ENCODE measurements around the gene RTP3. TPM values are rescaled to one million over a fixed set of nuclear protein-coding genes. Genes with fewer than 3 reads are reported as not detected.

Gene RTP3
- total RNA-seq, 1 donor from 2014 or later: not detected

GRCh38 chr3:46462511-46462910, 35.3 kb upstream of the RTP3 start:
- DNase-seq (ENCODE audit: low spot score, unreplicated experiment): no peak

GRCh38 chr3:46463120-46463867, 34.5 kb upstream of the RTP3 start:
- no peaks in the 10 kb centered on the region for H3K4me1 Mint-ChIP-seq (ENCODE audit: low read depth)

More at GRCh38 chr3:46462511-46462910, 35.3 kb upstream of the RTP3 start:
- no peak for TF ChIP-seq CTCF (IDR thresholded peaks at IDR 0.05; ENCODE audit: unreplicated experiment)
- peaks cover 9% of the 10 kb centered on the region for H3K9me3 Mint-ChIP-seq (ENCODE audit: low read depth)
- peaks cover 38% of the 10 kb centered on the region for H3K27me3 Mint-ChIP-seq
- H3K4me1 Mint-ChIP-seq (ENCODE audit: low read depth): no peaks in the 10 kb centered on the region
- no peak overlapping the region for H3K4me3 Mint-ChIP-seq (ENCODE audit: low read depth)
- peak overlapping the region; percentile 37 for H3K27ac Mint-ChIP-seq
- no peaks in the 10 kb centered on the region for H3K36me3 Mint-ChIP-seq (ENCODE audit: insufficient read depth)

GRCh38 chr3:46463868-46464241, 33.9 kb upstream of the RTP3 start:
- no peak for TF ChIP-seq CTCF (IDR thresholded peaks at IDR 0.05; ENCODE audit: unreplicated experiment)
- no peak for DNase-seq (ENCODE audit: low spot score, unreplicated experiment)
- no peaks in the 10 kb centered on the region for H3K36me3 Mint-ChIP-seq (ENCODE audit: insufficient read depth)
- H3K4me1 Mint-ChIP-seq (ENCODE audit: low read depth): no peaks in the 10 kb centered on the region
- no peak overlapping the region for H3K27ac Mint-ChIP-seq
- H3K9me3 Mint-ChIP-seq (ENCODE audit: low read depth): peaks cover 9% of the 10 kb centered on the region
- peaks cover 38% of the 10 kb centered on the region for H3K27me3 Mint-ChIP-seq
- H3K4me3 Mint-ChIP-seq (ENCODE audit: low read depth): no peak overlapping the region

More at GRCh38 chr3:46463120-46463867, 34.5 kb upstream of the RTP3 start:
- Mint-ChIP-seq H3K27me3 (peaks cover 38% of the 10 kb centered on the region), H3K36me3 (ENCODE audit: insufficient read depth) (no peaks in the 10 kb centered on the region), H3K4me3 (ENCODE audit: low read depth) (no peak overlapping the region), H3K9me3 (ENCODE audit: low read depth) (peaks cover 9% of the 10 kb centered on the region), H3K27ac (no peak overlapping the region)
- no peak for TF ChIP-seq CTCF (IDR thresholded peaks at IDR 0.05; ENCODE audit: unreplicated experiment)
- no peak for DNase-seq (ENCODE audit: low spot score, unreplicated experiment)

GRCh38 chr3:46464326-46465195, 33.2 kb upstream of the RTP3 start, which contains the start of gene LTF:
TSS of gene LTF (minus strand) at chr3:46464905. CDS start at chr3:46464867, 38 bp downstream.
- no peak for TF ChIP-seq CTCF (IDR thresholded peaks at IDR 0.05; ENCODE audit: unreplicated experiment)
- H3K27ac Mint-ChIP-seq: no peak within 1 kb of the TSS
- H3K36me3 Mint-ChIP-seq (ENCODE audit: insufficient read depth): no peaks in the 10 kb centered on the region
- H3K4me1 Mint-ChIP-seq (ENCODE audit: low read depth): no peaks in the 10 kb centered on the region
- peaks cover 9% of the 10 kb centered on the region for H3K9me3 Mint-ChIP-seq (ENCODE audit: low read depth)
- no peak within 1 kb of the TSS for H3K4me3 Mint-ChIP-seq (ENCODE audit: low read depth)
- peak; percentile 1 for DNase-seq (ENCODE audit: low spot score, unreplicated experiment)
- peaks cover 35% of the 10 kb centered on the region for H3K27me3 Mint-ChIP-seq

- H3K36me3 Mint-ChIP-seq (ENCODE audit: insufficient read depth): no peaks in the 10 kb centered on the region
Observed at GRCh38 chr3:46465196-46465520, 32.6 kb upstream of the RTP3 start.

More at GRCh38 chr3:46465196-46465520, 32.6 kb upstream of the RTP3 start:
- Mint-ChIP-seq H3K27me3 (peaks cover 35% of the 10 kb centered on the region), H3K4me3 (ENCODE audit: low read depth) (no peak overlapping the region), H3K4me1 (ENCODE audit: low read depth) (no peaks in the 10 kb centered on the region), H3K27ac (no peak overlapping the region), H3K9me3 (ENCODE audit: low read depth) (peaks cover 8% of the 10 kb centered on the region)
- DNase-seq (ENCODE audit: low spot score, unreplicated experiment): no peak
- TF ChIP-seq CTCF (IDR thresholded peaks at IDR 0.05; ENCODE audit: unreplicated experiment): no peak

Measured in progenitor cell of endocrine pancreas (in vitro differentiated cells).